HG03139 (cell line): ENCODE data around the gene TMCO4.
"Not testable (repeated sequence)": the region's sequence is repeated elsewhere in the genome, so short reads cannot be mapped to it uniquely, and the experiment has no call there.

Source experiments
- ATAC-seq: cut with Tn5 transposase; IDR thresholded peaks from one replicate; pipeline ENCODE4 v1.9.1; 2021; ENCODE audit not compliant: unreplicated experiment

TMCO4 gene

DNA sequence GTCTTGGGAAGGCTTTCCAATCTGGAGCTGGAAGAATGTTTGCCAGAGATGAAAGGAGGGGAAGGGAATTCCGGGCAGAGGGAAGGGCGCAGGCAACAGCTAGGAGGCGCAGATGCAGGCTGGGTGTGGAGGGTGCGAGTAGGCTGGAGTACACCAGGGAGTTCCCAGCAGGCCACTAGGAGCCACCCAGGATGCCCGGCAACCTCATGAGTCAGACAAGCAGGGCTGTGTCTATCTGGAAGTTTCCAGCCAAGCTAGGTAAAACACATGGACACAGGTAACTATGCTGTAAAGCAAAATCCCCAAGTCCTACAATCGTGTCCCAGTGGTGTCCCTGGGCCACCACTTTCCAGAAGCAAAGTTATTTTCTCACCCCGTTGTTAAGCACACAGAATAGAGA lies 156.6 kb downstream of the TMCO4 start:
- ATAC-seq = no peak

DNA sequence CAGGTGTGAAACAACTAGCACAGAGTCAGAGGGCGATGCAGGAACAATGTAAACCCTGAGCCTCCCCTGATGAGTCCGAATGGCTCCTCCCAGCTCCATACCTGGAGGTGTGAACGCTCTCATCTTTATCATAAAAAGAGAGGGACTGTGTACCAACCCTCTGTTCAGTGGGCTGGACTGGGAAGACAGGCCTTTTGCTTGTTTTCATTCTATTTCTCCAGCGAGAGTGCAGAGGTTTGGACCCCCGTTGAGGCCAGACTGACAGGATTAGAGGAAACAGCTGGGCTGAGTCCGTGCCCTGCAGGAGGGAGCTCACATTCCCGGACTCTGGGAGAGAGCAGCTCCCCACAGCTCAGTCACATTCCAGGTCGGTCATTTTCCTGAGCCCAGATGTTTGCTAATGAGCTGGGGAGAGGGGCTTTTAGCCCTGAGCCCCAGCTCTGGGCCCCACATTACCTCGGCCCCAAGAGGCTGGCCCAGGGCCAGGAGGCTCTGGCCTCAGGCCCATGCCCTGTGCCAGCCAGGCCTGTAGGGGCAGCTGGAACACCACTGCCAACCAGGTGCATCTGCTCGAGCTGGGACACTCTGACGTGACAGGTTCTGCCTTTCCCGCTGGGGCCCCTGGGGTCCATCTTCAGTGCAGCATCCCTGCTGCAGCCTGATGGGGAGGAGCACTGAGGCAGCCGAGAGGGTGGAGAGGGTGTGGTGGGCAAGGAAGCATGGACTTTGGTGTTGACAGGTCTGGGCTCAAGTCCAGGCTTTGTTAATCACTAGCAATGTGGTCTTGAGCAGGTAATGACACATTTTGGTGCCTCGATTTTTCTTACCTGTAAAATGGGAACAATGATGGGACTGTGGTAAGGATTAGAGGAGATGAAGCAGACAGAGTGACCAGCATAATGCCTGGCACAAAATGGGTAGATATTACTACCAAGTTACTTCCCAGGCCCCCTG lies 159.1 kb downstream of the TMCO4 start:
- no peak for ATAC-seq

DNA sequence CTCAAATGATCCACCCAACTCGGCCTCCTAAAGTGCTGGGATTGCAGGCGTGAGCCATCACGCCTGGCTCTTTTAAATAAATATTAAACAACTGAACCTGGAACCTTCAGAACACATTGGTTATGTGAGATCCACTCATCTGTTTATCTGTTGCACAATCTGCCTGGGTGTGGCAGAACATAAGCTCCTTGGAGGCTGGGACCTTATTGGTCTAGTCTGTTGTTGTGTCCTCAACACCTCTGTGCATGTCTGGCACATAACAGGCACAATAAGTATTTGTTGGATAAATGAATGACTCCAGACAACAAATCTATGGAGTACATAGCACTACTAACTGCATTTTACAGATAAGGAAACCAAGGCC lies 159.7 kb downstream of the TMCO4 start:
- ATAC-seq = no peak

GRCh38 chr1:19639228-19639627 lies 160.5 kb downstream of the TMCO4 start:
- ATAC-seq = not testable (repeated sequence)

GRCh38 chr1:19637606-19638005 lies 162.1 kb downstream of the TMCO4 start:
- ATAC-seq = no peak

- not testable (repeated sequence) for ATAC-seq
These were observed 163.0 kb downstream of the TMCO4 start for GRCh38 chr1:19636749-19637148.

DNA sequence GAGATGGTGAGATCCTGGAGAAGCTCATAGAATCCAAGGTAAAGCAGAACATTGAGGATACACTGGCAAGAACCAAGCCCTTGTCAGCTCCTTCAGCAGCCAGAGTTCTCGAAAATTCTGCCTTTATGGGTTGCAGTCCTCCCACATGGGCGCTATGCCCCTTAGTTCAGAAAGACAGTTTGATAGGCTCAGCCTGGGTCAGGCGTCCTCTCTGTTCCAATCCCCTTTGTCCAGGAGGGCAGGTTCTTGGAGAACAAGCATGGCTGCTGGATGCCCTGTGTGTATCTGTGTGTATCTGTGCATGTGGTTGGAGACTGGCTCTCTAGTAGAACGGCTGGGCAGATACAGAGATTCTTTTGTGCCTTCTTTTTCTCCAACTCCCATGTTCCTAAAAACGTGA lies 163.7 kb downstream of the TMCO4 start:
- ATAC-seq = no peak

DNA sequence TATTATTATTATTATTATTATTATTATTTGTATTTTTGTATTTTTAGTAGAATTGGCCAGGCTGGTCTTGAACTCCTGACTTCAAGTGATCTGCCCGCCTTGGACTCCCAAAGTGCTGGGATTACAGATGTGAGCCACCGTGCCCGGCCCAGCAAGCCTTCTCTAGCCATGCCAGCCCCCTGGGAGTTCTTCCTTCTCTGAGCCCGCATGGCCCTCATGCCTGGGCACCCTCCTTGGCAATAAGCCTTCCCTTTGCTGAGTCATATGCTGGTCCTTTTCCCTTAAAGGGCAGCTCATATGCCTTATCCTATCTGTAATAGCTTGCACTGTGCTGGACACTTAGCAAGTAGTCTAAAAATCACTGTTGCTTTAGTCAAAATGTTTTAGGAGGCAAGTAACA lies 164.1 kb downstream of the TMCO4 start:
- ATAC-seq = no peak

- not testable (repeated sequence) for ATAC-seq
These were observed 164.7 kb downstream of the TMCO4 start for GRCh38 chr1:19635064-19635463.

DNA sequence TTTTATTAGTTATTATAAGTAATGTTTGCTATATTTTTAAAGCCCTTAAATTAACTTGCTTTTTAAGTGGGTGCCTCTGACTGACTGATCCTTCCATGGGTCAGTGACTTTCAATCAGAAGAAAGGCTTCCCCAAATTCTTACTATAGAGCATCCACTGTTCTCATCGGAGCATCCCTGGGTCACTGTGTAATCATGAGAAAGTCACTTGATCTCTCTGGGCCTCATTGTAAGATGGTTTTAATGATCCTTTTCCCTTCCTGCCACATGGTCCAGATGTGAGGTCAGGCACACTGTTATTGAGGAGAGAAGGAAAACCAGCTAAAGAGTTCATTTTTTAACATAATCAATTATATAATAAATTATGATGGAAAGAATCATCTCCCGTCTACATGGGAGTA lies 166.6 kb downstream of the TMCO4 start:
- ATAC-seq = no peak
